Measurements from ENCODE around the gene ACTRT2. TPM values are rescaled to one million over a fixed set of nuclear protein-coding genes. Genes with fewer than 3 reads are reported as not detected.

Gene ACTRT2
- total RNA-seq, 1 donor from 2014 or later, result not detected

DNA sequence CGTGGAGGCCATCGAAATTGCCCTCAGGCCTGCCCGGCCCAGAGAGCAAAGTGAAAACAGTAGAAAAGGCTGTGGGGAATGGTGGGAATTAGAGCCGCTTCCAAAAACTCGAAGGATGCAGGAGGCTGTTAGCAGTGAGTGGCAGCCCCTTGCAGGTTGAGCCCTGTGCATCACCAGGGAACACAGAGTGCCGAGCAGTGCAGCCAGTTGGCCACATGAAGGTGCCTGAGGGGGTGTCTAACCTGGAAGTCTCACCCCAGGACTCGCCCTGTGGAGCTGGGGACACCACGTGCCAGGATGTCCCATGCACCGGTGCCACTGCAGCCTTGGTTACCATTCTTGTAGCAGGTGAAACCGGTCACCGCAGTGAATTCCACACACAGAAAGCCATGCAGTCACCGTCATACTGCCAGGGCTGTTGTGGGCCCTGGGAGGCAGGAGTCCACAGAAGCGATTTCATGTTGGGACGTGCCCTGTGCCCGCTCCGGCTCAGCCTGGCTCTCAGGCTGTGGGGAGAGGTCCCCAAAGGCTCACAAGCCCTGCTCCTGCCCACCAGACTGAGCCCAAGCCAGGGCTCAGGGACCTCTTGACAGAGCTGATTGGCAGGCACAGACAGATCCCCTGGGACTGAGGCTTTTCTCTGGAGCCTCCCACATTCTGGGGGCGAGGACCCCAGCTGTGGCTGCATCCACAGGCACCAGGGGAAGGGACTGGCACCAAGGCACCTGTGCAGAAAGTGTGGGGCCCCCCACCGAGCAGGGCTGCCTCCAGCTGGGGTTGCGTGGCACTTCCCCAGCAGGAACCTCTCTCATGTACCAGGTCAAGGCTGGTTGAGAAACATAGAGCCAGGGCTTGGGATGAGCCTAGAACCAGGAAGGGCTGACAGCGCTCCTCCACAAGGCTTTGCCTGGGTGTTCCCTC is 16.7 kb upstream of the ACTRT2 start:
- no peaks in the 10 kb centered on the region for H3K36me3 Mint-ChIP-seq (ENCODE audit: low read depth)
- H3K4me3 Mint-ChIP-seq (ENCODE audit: unreplicated experiment), result no peak overlapping the region
- peaks cover 23% of the 10 kb centered on the region for H3K9me3 Mint-ChIP-seq (ENCODE audit: low read depth)
- TF ChIP-seq, protein P1, sequence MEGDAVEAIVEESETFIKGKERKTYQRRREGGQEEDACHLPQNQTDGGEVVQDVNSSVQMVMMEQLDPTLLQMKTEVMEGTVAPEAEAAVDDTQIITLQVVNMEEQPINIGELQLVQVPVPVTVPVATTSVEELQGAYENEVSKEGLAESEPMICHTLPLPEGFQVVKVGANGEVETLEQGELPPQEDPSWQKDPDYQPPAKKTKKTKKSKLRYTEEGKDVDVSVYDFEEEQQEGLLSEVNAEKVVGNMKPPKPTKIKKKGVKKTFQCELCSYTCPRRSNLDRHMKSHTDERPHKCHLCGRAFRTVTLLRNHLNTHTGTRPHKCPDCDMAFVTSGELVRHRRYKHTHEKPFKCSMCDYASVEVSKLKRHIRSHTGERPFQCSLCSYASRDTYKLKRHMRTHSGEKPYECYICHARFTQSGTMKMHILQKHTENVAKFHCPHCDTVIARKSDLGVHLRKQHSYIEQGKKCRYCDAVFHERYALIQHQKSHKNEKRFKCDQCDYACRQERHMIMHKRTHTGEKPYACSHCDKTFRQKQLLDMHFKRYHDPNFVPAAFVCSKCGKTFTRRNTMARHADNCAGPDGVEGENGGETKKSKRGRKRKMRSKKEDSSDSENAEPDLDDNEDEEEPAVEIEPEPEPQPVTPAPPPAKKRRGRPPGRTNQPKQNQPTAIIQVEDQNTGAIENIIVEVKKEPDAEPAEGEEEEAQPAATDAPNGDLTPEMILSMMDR (IDR thresholded peaks at IDR 0.05), result no peak
- DNase-seq (ENCODE audit: low spot score), result peak; percentile 80
- peaks cover 6% of the 10 kb centered on the region for H3K4me1 Mint-ChIP-seq (ENCODE audit: low read depth)
- no peaks in the 10 kb centered on the region for H3K27me3 Mint-ChIP-seq (ENCODE audit: low read depth)
- no peak overlapping the region for H3K27ac Mint-ChIP-seq (ENCODE audit: unreplicated experiment)

DNA sequence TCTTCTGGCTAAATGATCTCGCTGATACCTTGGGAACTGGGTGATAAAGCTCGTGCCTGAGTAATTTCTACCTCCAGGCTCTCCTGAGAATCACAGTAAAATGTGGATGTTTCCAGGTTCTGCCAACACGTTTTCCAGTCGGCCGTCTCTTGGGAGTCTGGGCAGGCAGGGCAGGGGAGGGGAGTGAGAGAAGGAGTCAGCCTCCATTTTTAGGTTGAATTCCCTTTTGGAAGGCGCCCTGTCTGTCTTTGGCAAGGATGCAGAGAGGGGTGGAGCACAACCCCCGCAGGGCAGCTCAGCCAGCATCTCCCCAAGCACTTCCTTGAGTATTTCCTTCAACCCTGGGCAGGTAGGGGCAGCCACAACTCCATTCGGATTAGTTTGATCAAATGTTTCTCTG is 15.5 kb upstream of the ACTRT2 start:
- DNase-seq (ENCODE audit: low spot score), result peak; percentile 28
- Mint-ChIP-seq H3K36me3 (ENCODE audit: low read depth) (no peaks in the 10 kb centered on the region), H3K4me3 (ENCODE audit: unreplicated experiment) (no peak overlapping the region), H3K9me3 (ENCODE audit: low read depth) (peaks cover 23% of the 10 kb centered on the region), H3K27ac (ENCODE audit: unreplicated experiment) (no peak overlapping the region), H3K27me3 (ENCODE audit: low read depth) (no peaks in the 10 kb centered on the region), H3K4me1 (ENCODE audit: low read depth) (peaks cover 3% of the 10 kb centered on the region)
- TF ChIP-seq, protein P1 (IDR thresholded peaks at IDR 0.05), result no peak

DNA sequence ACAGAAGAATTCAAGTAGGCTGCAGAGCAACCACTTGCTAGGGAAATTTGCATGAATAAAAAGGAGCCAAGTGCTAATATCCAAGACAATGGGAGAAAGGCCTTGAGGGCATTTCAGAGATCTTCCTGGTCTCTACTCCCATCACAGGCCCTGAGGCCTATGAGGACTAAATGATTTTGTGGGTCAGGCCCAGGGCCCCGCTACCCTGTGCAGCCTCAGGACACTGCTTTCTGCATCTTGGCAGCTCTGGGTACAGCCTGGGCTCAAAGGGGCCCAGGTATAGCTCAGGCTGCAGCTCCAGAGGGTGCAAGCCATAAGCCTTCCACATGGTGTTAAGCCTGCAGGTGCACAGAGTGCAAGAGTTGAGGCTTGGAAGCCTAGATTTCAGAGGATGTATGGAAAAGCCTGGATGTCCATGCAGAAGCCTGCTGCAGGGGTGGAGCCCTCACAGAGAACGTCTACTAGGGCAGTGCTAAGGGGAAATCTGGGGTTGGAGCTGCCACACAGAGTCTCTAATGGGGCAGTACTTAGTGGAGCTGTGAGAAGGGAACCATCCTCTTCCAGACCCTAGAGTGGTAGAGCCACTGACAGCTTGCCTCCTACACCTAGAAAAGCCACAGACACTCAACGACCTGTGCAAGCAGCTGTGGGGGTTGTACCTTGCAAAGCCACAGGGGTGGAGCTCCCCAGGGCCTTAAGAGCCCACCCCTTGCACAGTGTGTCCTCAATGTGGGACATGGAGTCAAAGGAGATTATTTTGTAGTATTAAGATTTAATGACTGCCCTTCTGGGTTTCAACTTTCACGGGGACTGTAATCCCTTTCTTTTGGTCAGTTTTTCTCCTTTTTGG is 13.7 kb upstream of the ACTRT2 start:
- H3K9me3 Mint-ChIP-seq (ENCODE audit: low read depth), result peaks cover 26% of the 10 kb centered on the region
- H3K36me3 Mint-ChIP-seq (ENCODE audit: low read depth), result no peaks in the 10 kb centered on the region
- H3K27ac Mint-ChIP-seq (ENCODE audit: unreplicated experiment), result no peak overlapping the region
- H3K4me3 Mint-ChIP-seq (ENCODE audit: unreplicated experiment), result no peak overlapping the region
- TF ChIP-seq, protein P1 (IDR thresholded peaks at IDR 0.05), result no peak
- peaks cover 2% of the 10 kb centered on the region for H3K27me3 Mint-ChIP-seq (ENCODE audit: low read depth)
- peak; percentile 15 for DNase-seq (ENCODE audit: low spot score)
- peaks cover 3% of the 10 kb centered on the region for H3K4me1 Mint-ChIP-seq (ENCODE audit: low read depth)

DNA sequence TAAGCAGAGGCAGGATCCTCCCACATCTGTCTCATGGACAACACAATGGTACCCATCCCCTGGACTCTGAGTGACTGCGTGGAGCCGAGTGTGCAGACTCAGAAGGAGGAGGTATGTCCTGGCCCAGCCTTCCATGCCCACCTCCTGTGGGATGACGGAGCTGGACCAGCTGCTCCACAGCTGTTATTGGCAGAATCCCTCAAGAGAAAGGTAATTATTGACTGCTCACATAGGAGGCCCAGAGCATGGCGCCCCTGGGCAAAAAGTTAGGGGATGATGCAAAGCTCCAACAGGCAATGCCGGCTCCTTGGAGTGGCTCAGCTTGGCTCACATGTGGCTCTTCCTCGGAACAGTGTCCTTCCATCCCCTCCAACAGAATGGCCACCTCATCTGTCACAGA is 12.2 kb upstream of the ACTRT2 start:
- H3K9me3 Mint-ChIP-seq (ENCODE audit: low read depth), result peaks cover 26% of the 10 kb centered on the region
- DNase-seq (ENCODE audit: low spot score), result peak; percentile 53
- TF ChIP-seq, protein P1 (IDR thresholded peaks at IDR 0.05), result no peak
- peaks cover 3% of the 10 kb centered on the region for H3K4me1 Mint-ChIP-seq (ENCODE audit: low read depth)
- H3K4me3 Mint-ChIP-seq (ENCODE audit: unreplicated experiment), result no peak overlapping the region
- no peaks in the 10 kb centered on the region for H3K36me3 Mint-ChIP-seq (ENCODE audit: low read depth)
- H3K27ac Mint-ChIP-seq (ENCODE audit: unreplicated experiment), result no peak overlapping the region
- H3K27me3 Mint-ChIP-seq (ENCODE audit: low read depth), result peaks cover 7% of the 10 kb centered on the region

DNA sequence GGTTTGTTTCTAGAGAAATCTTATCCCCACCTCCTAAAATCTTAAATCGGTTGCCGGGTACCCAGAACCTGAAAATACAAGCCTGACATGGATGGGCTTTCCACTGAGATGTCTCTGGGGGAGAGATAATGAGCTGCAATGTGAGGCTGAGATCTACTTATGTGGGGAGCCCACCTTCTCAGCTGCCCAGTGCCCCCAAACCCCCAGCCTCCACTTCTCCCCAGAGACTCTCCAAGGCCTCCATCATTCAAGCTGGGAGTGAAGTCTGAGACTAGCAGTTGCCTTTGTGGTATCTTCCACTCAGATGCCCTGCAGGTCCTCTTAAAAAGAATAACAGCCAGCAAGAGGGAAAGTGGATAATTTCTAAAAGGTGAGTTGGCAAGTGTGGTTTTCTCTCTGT is 11.7 kb upstream of the ACTRT2 start:
- no peak for DNase-seq (ENCODE audit: low spot score)
- Mint-ChIP-seq H3K27me3 (ENCODE audit: low read depth) (peaks cover 7% of the 10 kb centered on the region), H3K4me3 (ENCODE audit: unreplicated experiment) (no peak overlapping the region), H3K9me3 (ENCODE audit: low read depth) (peaks cover 26% of the 10 kb centered on the region), H3K36me3 (ENCODE audit: low read depth) (no peaks in the 10 kb centered on the region), H3K27ac (ENCODE audit: unreplicated experiment) (no peak overlapping the region), H3K4me1 (ENCODE audit: low read depth) (peaks cover 3% of the 10 kb centered on the region)
- TF ChIP-seq, protein P1 (IDR thresholded peaks at IDR 0.05), result no peak

Measured in chondrocyte (in vitro differentiated cells).